Neural cell (in vitro differentiated cells): Measurements from ENCODE around the gene LTO1. TPM values are rescaled to one million over a fixed set of nuclear protein-coding genes. Genes with fewer than 3 reads are reported as not detected.

Experiments used
- H2AFZ ChIP-seq: fragments of 200-600, 300-800 bp; sonication (generic), shearing (Covaris generic); 2 replicates; pipeline ENCODE4 v1.6.0; 2014; ENCODE audit warnings: low read depth, mild to moderate bottlenecking, antibody characterized with exemption, low read length, moderate library complexity
- H3F3A ChIP-seq: fragments of 200-600 bp; shearing (Covaris generic); 2 replicates; pipeline ENCODE4 v1.6.1; 2016; ENCODE audit warnings: mild to moderate bottlenecking, moderate library complexity, mixed read lengths, antibody characterized with exemption, low read length; ENCODE audit not compliant: insufficient read depth, poor library complexity, severe bottlenecking
- H3K27ac ChIP-seq: fragments of 200-600, 300-800 bp; sonication (generic), shearing (Covaris generic); 2 replicates; pipeline ENCODE4 v1.5.1; 2014; ENCODE audit warnings: mild to moderate bottlenecking, low read length, moderate library complexity
- H3K27me3 ChIP-seq: fragments of 300-800, 200-600 bp; sonication (generic), shearing (Covaris generic); 2 replicates; pipeline ENCODE4 v1.6.0; 2014; ENCODE audit warnings: mild to moderate bottlenecking, low read depth, low read length, moderate library complexity; ENCODE audit not compliant: insufficient read depth
- H3K36me3 ChIP-seq: fragments of 300-800, 200-600 bp; sonication (generic), shearing (Covaris generic); 2 replicates; pipeline ENCODE4 v1.5.1; 2014; ENCODE audit warnings: mild to moderate bottlenecking, antibody characterized with exemption, low read length, moderate library complexity; ENCODE audit not compliant: insufficient read depth
- H3K4me2 ChIP-seq: fragments of 300-800, 200-600 bp; sonication (generic), shearing (Covaris generic); 2 replicates; pipeline ENCODE4 v1.6.0; 2014; ENCODE audit warnings: mild to moderate bottlenecking, low read length
- H3K4me3 ChIP-seq: fragments of 300-800, 200-600 bp; sonication (generic), shearing (Covaris generic); 2 replicates; pipeline ENCODE4 v1.5.1; 2014; ENCODE audit warnings: mild to moderate bottlenecking, low read length, moderate library complexity
- H3K79me2 ChIP-seq: fragments of 200-600 bp; shearing (Covaris generic); replicated peaks from 2 replicates; pipeline ENCODE4 v1.6.0; 2014; ENCODE audit warnings: mild to moderate bottlenecking, low read length, moderate library complexity; ENCODE audit not compliant: insufficient read depth
- H3K9ac ChIP-seq: fragments of 300-800, 200-600 bp; sonication (generic), shearing (Covaris generic); 2 replicates; pipeline ENCODE4 v1.6.1; 2016; ENCODE audit warnings: mild to moderate bottlenecking, low read length, mixed read lengths
- H3K9me2 ChIP-seq: fragments of 200-600 bp; shearing (Covaris generic); 2 replicates; pipeline ENCODE4 v1.6.1; 2016; ENCODE audit warnings: mild to moderate bottlenecking, low read length, mixed read lengths; ENCODE audit not compliant: insufficient read depth
- H3K9me3 ChIP-seq: fragments of 200-600, 300-800 bp; sonication (generic), shearing (Covaris generic); 2 replicates; pipeline ENCODE4 v1.6.1; 2016; ENCODE audit warnings: mild to moderate bottlenecking, mixed run types, low read length, moderate library complexity, mixed read lengths
- H4K20me1 ChIP-seq: fragments of 200-600 bp; shearing (Covaris generic); 2 replicates; pipeline ENCODE4 v1.6.1; 2016; ENCODE audit warnings: mild to moderate bottlenecking, mixed run types; ENCODE audit not compliant: insufficient read depth
- CTCF ChIP-seq: fragments of 450-650 bp; IDR thresholded peaks from 2 replicates; pipeline ENCODE4 v1.5.1; 2014; ENCODE audit warnings: antibody characterized with exemption, mild to moderate bottlenecking, moderate library complexity; ENCODE audit not compliant: poor library complexity, severe bottlenecking
- EP300 ChIP-seq: fragments of 450-650 bp; conservative IDR thresholded peaks from 2 replicates; pipeline ENCODE4 v1.6.1; 2014; ENCODE audit warnings: antibody characterized with exemption, mild to moderate bottlenecking, moderate library complexity; ENCODE audit not compliant: poor library complexity, severe bottlenecking
- EZH2 ChIP-seq: fragments of 200-600, 300-800 bp; shearing (Covaris generic), sonication (generic); IDR thresholded peaks from 2 replicates; pipeline ENCODE4 v1.6.1; 2014; ENCODE audit warnings: antibody characterized with exemption, low read length, borderline replicate concordance, mild to moderate bottlenecking; ENCODE audit not compliant: insufficient read depth, poor library complexity, severe bottlenecking
- MXI1 ChIP-seq: fragments of 450-650 bp; conservative IDR thresholded peaks from 2 replicates; pipeline ENCODE4 v1.6.1; 2014; ENCODE audit warnings: antibody characterized with exemption, mild to moderate bottlenecking; ENCODE audit not compliant: poor library complexity, severe bottlenecking
- POLR2AphosphoS5 ChIP-seq: IDR thresholded peaks from 2 replicates; pipeline ENCODE4 v1.6.1; 2012
- RAD21 ChIP-seq: fragments of 450-650 bp; conservative IDR thresholded peaks from 2 replicates; pipeline ENCODE4 v1.6.1; 2014; ENCODE audit warnings: antibody characterized with exemption, mild to moderate bottlenecking, moderate library complexity
- REST ChIP-seq: IDR thresholded peaks from 2 replicates; pipeline ENCODE4 v1.6.1; 2012; ENCODE audit warnings: borderline replicate concordance
- SMC3 ChIP-seq: fragments of 450-650 bp; conservative IDR thresholded peaks from 2 replicates; pipeline ENCODE4 v1.6.1; 2014; ENCODE audit warnings: antibody characterized with exemption, mild to moderate bottlenecking, moderate library complexity; ENCODE audit not compliant: poor library complexity
- TAF1 ChIP-seq: IDR thresholded peaks from 2 replicates; pipeline ENCODE4 v1.6.1; 2012; ENCODE audit warnings: low read depth
- polyA plus RNA-seq: library from polyadenylated mRNA; depleted of rRNA; stranded (reverse); fragments of >200 nt; gene quantifications from 2 replicates; pipeline ENCODE4 v1.2.3, GENCODE V29; 2014

Gene LTO1
- polyA plus RNA-seq, 1 donor from 2014 or later: 44.4 TPM

- Histone ChIP-seq H3K9me3 (no peaks in the 10 kb centered on the region), H3K27me3 (no peaks in the 10 kb centered on the region), H3K9ac (no peak overlapping the region), H4K20me1 (no peaks in the 10 kb centered on the region), H3F3A (no peaks in the 10 kb centered on the region), H3K9me2 (no peaks in the 10 kb centered on the region), H3K36me3 (no peaks in the 10 kb centered on the region), H2AFZ (no peak overlapping the region), H3K79me2 (no peaks in the 10 kb centered on the region), H3K27ac (no peak overlapping the region), H3K4me3 (no peak overlapping the region), H3K4me2 (no peak overlapping the region)
- TF ChIP-seq TAF1: no peak
- TF ChIP-seq EP300: no peak
- TF ChIP-seq POLR2AphosphoS5: no peak
- TF ChIP-seq CTCF: no peak
- no peak for TF ChIP-seq EZH2
- TF ChIP-seq MXI1: no peak
- no peak for TF ChIP-seq SMC3
- no peak for TF ChIP-seq REST
These were observed 22.2 kb downstream of the LTO1 start for GRCh38 chr11:69652999-69653398.

- Histone ChIP-seq H3K4me3 (no peak overlapping the region), H4K20me1 (no peaks in the 10 kb centered on the region), H3K27me3 (no peaks in the 10 kb centered on the region), H3K9me2 (no peaks in the 10 kb centered on the region), H3K36me3 (no peaks in the 10 kb centered on the region), H3K27ac (no peak overlapping the region), H2AFZ (no peak overlapping the region), H3K4me2 (no peak overlapping the region), H3K9me3 (no peaks in the 10 kb centered on the region), H3F3A (no peaks in the 10 kb centered on the region), H3K9ac (no peak overlapping the region), H3K79me2 (no peaks in the 10 kb centered on the region)
- TF ChIP-seq REST (no peak), CTCF (no peak), EZH2 (no peak), TAF1 (no peak), POLR2AphosphoS5 (no peak), EP300 (no peak), MXI1 (no peak), RAD21 (no peak), SMC3 (no peak)
These were observed 23.1 kb downstream of the LTO1 start for GRCh38 chr11:69651834-69652620.
